NCI-H748 (cell line): ENCODE measurements around the gene PTPN1.
A peak's percentile ranks its signal among the peaks of the same experiment; 100 is the strongest.
"Not testable (repeated sequence)": the region's sequence is repeated elsewhere in the genome, so short reads cannot be mapped to it uniquely, and the experiment has no call there.

Experiments used
- DNase-seq: peaks from one replicate; lab custom pipeline; 2025; ENCODE audit not compliant: unreplicated experiment; lab: John Stamatoyannopoulos, UW

PTPN1 gene

DNA sequence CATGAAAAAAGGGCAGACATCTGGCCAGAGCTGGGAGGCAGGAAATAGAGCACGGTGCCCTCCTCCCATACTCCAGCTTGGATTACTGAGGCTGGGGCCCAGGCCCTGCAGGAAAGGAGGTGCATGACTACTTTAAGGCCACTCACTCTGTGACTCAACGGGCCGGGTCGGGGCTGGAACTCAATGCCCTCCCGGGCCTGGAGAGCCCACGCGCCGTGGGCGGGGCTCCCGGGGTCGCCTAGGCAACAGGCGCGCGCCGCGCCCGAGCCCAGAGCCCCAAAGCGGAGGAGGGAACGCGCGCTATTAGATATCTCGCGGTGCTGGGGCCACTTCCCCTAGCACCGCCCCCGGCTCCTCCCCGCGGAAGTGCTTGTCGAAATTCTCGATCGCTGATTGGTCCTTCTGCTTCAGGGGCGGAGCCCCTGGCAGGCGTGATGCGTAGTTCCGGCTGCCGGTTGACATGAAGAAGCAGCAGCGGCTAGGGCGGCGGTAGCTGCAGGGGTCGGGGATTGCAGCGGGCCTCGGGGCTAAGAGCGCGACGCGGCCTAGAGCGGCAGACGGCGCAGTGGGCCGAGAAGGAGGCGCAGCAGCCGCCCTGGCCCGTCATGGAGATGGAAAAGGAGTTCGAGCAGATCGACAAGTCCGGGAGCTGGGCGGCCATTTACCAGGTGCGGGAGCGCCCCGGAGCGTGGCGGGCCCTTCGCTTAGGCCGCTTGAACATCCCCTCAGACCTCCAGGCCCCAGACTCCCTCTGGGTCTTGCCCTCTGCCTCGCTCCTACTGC, at the start of gene PTPN1:
PTPN1 (plus strand) TSS at position 461 of the 783 bp plus-strand sequence; CDS start at position 606, 145 bp downstream.
- DNase-seq = peak; percentile 96

DNA sequence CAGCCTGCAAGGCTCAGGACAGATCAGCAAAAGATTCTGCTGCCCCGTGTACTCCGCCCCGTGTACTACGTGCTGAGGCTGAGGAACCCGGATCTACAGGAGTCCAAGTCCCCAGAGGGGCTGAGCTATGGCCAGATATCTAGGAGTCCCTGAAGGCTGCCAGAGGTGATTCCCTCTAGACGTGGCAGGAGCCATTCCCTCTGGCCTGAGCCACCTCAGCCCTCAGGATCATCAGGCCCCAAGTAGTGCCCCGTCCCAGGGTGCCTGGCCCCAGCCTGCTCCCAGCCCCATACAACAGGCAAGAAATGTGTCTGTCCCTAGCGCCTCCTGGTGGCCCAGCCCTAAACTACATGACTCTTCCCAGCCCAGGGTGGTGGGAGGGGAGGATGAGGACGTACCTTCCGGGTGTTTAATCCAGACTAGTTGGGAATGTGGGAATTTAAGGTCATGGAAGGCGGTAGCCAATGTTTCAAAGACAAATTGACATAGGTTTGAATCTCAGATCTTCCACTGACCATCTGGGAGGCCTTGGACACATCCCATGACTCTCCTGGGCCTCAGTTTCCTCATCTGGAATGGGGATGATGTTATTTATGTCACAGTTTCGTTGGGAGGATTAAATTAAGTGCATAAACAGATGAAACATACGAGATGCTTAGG, 49.4 kb upstream of the PTPN1 start:
- DNase-seq = peak; percentile 44

DNA sequence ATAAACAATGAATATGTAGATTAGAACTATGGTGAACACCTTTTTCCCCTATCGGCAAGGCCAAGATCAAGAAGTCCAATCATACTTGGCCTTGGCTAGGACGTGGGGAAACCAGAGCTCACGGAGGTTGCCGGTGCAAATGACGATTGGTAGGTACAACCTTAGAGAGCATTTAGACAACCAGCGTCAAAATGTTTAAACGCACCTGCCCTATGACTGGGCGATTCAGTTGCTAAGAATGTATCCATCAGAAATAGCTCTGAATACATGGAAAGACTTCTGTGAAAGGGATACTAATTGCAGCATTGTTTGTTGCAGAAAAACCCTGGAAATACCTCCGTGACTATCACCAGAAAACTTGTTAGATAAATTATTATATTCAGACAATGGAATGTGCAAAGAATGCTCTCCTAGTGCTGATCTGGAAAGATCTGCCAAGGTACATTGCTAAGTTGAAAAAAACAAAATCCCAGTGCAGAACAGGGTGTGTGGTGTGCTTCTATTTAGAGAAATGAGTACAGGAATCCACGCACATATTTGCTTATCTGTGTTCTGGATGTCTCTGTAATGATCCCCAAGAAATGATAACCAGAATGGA, 48.0 kb upstream of the PTPN1 start:
- DNase-seq = no peak

DNA sequence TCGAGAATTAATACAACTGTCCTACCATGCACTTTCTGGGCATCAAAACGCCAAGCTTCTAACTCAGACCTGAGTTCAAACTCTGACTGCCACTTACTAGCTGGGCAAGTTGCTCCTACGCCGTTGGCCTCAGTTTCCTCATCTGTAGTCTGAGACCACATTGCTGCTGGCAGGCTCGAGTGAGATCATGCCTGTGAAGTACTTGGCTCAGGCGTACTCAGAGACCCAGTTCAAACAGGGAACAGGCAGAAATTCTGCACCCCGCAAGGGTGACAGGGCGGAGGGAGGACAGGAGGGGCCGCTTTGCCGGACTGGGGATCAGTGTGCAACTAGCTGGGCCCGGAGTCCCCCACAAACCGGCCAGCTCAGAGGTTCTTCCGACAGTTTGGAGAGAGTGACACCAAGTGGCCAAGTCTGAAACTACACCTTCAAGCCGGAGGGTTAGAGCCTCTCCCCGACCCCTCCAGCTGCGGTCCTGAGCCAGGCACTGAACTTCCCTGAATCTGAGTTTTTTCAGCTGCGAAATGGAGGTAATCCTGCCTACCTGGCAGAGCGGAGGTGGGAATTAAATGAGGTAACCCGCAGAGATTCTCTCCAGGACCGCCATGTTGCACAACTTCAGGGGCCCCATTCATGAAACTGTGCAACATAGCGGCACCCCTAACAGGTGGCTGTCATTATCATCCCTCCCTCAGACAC, 46.0 kb upstream of the PTPN1 start:
- DNase-seq = peak; percentile 36

DNA sequence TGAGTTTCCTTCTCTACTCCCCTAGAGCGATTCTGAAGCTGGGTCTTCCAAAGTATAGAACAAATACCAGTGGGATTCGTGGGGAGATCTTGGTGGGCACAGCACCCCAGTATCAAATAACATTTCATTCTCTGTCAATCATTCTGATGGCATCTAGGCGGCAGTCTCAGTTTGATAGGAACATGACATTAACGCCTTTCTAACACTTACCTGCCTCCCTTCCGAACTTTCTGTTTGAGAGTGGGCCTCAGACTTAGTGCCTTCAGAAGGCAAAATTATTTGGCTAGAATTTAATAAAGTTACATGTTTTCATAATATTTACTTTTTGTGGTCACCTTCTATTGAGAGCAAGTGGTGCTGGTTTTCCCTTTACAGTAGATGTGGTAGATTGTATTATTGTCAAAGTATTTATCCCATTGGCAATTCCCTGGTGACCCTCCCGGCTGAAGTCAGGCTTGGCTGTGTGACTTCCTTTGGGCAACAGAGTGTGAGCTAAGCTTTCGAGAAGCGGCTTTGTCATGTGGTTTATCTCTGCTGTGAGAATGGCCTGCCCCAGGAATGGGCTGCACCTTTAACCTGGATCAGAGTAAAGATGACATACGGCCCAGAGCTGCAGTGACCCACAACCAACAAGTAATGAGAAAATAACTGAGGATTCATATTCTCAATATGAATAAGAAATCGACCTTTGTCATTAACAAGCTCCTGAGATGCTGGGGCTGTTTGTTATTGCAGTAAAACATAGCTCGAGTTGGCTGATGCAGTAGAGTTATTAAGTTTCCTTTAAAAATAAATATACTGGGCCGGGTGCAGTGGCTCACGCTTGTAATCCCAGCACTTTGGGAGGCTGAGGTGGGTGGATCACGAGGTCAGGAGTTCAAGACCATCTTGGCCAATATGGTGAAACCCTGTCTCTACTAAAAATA, 45.2 kb upstream of the PTPN1 start:
- no peak for DNase-seq

DNA sequence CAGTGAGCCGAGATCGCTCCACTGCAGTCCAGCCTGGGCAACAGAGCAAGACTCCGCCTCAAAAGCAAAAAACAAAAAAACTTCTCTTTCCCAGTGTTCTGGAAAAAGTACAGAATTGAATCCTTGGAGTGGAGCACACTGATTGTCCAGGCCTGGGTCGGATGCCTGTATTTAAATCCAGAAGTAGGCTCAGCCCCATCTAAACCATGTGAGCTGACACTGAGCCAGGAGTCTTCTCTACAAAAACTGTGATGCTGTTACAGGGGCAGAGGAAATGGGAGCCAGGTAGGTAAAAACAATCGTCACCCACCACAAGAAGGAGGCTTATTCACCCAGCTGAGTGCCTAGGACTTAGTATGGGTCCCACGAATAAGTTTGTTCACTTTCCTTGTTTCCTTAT, 43.0 kb upstream of the PTPN1 start:
- DNase-seq = no peak

DNA sequence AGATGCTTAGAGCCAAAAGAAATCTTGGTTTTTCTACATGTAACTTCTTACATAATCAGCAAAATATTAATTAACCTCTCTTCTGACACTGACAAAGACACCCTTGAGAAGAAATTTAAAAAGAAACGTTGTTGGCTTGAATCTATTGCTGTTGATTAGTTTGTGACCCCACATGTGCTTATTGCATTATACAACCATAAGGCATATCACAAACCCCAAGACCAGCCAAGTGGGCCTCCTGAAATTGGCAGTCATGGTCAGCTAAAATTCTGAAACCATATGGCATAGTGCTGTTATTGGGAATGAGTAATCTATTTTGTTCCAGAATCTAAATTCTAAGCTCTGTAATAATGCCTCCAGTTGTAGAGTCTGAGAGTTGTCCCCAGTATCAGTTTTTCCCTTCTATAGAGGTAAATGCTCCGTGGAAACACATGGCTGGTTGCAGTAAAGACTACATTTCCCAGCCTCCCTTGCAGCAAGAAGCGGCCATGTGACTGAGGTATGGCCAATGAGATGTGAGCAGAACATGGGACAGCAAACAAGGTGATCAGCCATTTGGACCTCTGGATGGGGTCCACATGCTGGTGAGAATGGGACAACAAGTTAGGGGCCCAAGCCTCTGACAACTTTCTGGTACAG, 42.3 kb upstream of the PTPN1 start:
- DNase-seq = no peak

DNA sequence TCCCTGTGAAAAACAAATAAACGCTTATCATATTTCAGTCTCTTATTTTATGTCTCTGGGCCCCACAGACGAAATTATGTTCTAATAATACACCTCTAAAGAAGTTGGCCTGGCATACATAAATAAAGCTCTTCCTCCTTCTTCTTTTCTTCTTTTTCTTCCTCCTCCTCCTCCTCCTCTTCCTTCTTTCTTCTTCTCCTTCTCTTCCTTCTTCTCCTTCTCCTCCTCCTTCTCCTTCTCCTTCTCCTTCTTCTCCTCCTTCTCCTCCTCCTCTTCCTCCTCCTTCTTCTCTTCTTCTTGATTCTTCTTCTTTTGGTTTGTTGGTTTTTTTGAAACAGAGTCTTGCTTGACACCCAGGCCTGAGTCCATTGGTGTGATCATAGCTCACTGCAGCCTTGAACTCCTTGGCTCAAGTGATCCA, 41.8 kb upstream of the PTPN1 start:
- no peak for DNase-seq

DNA sequence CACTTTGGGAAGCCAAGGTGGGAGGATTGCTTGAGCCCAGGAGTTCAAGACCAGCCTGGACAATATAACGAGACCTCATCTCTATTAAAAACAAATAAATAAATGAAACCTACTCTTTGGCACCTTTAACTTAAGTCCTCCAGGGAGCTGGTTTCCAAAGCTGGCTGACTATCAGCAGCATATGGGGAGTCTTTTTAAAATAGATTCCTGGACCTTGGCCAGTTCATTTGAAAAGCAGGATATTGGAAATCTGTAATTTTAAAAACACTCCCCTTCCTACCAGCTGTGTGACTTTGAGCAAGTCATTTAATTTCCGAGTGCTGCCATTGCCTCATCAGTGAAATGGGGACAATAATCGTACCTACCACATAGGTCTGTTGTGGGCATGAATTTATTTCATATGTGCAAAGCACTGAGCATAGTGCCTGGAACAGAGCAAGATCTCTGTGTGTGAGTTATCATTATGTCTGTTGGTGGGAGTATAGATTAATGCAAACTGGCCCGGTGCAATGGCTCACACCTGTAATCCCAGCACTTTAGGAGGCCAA, 40.9 kb upstream of the PTPN1 start:
- DNase-seq = no peak

DNA sequence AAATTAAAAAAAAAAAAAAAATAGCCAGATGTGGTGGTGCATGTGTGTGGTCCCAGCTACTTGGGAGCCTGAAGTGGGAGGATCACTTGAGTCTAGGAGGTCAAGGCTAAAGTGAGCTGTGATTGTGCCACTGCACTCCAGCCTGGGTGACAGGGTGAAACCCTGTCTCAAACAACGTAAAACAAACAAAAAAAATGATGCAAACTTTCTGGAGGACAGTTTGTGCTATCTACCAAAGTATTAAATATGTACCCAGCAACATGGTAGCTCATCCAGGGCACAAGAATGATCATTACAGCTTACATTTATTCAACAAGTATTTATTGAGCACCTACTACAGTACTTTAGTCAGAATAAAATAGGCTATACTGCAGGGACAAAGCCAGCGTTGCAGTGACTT, 40.4 kb upstream of the PTPN1 start:
- DNase-seq = no peak

DNA sequence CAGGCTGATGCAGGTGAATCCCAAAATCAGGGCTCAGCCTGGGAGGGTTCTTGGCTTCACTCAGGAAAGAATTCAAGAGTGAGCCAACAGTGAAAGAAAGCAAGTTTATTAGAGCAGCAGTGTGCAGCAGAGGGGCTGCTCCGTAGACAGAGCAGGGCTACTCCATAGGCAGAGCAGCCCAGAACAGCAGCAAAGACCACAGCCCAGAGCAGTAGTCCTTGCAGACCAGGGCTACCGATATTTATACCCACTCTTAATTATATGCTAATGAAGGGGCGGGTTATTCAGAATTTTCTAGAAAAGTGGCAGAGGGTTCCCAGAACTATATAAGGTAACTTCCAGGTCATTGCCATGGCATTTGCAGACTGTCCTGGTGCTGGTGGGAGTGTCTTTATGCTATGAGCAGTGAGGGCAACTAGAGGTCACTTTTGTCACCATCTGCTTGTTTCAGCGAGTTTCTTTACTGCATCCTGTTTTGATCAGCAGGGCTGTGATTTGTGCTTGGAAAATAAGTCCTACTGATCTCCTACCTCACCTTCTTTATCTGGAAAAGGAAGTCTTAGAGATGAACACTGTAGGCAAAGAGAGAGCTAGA, 39.8 kb upstream of the PTPN1 start:
- no peak for DNase-seq

DNA sequence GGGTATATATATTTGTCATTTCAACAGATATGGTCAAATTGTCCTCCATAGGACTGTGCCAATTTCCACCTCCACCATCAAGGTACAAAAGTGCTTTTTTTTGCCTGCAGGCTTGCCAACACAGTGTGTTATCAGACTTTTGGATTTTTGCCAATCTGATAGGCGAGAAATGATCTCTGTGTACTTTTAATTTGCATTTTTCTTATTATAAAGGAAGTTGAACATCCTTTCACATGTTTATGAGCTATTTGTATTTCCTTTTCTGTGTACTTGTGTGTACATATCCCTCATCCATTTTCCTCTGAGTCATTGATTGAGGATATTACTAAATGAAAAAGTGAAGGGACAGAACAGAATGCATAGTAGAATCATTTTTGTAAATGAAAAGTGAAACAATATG, 39.0 kb upstream of the PTPN1 start:
- DNase-seq = peak; percentile 5

DNA sequence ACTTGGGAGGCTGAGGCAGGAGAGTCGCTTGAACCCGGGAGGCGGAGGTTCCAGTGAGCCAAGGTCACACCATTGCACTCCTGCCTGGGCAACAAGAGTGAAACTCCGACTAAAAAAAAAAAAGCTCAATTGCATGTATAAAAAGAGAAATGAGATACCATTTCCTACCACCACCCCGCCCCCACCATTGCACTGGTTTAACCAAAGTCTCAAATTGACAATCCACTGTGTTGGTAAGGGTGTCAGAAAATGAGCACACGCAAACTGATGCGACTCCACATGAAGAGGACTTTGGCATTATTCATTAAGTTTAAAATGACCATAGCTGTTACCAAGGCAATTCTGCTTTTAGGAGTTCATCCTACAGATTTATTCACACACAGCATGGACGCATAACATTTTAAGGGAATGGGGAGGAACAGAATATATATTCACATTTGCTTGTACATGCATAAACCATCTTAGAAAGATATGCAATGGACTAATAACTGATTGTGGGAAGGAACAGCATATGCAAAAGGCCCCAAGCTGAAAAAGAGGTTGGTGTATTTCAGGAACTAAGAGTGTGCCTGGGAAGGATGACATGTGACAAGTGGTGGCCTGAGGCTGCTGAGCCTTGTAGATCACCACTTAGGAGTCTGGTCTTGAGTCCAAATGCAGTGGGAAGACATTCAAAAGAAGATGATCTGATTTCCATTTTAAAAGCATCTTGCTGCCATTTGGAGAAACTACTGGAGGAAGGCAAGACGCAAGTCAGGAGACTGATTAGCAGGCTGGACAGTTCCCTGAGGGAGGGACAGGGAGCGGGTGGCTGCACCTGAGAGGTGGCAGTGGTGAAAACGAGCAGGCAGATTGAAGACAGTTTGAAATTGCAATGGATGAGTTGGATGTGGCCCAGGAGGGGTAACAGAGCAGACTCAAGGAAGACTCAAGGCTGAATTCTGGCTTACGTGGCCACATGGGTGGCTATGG, 37.2 kb upstream of the PTPN1 start:
- no peak for DNase-seq

DNA sequence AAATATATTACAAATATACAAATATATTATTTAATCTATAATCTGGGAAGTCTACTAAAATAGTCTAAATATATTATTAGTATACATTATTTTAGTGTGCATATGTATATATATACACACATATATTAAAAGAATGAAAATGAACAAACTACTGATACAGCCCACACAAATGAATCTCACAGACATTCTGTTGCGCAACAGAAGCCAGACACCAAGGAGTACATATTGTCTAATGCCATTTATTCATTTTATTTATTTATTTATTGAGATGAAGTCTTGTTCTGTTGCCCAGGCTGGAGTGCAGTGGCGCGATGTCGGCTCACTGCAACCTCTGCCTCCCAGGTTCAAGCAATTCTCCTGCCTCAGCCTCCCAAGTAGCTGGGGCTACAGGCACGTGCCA, 35.8 kb upstream of the PTPN1 start:
- not testable (repeated sequence) for DNase-seq

DNA sequence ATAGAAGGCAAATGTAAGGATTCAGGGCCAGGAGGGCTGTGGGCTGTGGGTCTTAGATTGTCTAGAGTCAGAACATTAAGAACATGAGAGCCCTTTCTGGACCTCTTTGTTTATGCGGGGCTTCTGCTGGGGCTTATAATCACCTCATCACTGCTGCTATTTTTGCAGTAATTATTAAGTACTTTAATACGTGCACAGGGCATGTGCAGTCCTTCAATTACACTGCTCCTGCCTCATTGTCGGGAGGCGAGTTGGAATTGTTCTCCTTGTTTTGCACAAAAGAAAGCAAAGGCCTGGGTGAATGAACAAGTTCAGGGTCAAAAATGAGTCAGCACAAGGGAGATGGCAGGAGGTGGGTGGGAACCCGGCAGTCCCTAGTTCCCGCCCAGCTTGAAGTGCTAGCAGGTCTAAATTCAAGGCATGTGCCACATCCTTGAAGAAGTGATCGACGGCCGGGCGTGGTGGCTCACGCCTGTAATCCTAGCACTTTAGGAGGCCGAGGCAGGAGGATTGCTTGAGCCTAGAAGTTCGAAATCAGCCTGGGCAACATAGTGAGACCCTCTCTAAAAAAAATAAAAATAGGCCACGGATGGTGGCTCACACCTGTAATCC, 34.4 kb upstream of the PTPN1 start:
- peak; percentile 4 for DNase-seq

DNA sequence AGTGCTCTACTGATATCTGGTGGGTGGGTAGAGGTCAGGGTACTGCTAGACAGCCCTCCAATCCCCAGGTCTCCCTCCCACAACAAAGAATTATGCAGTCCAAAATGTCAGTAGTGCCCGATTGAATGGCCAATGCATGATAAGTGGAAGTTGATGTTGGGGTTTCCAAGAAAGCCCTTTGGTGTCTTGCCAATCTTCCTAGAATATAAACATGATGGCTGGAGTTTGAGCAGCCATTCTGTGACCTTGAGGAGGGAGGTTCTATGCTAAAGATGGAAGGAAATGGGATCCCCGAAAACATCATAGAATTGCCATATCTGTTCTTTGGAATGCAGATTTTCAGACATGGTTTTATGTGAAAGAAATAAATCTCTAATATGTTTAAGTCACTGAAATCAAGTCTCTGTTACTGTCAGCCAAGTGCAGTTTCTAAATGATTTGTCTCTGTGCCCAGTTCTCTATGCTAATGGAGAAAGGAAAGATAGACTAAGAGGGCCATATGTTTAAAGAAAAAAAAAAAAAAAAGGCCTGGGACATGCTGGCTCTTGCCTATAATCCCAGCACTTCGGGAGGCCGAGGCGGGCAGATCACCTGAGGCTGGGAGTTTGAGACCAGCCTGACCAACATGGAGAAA, 32.8 kb upstream of the PTPN1 start:
- no peak for DNase-seq
